ENCODE measurements around the gene AVL9. TPM values are rescaled to one million over a fixed set of nuclear protein-coding genes. Genes with fewer than 3 reads are reported as not detected.

AVL9 gene
- polyA plus RNA-seq, 1 experiment = 17.4 TPM

- no peak overlapping the region for H3K4me3 ChIP-seq (ENCODE audit: low read depth, low read length)
- peak; percentile 24 for DNase-seq (ENCODE audit: low read depth, low spot score)
- H3K27me3 ChIP-seq (ENCODE audit: control insufficient read depth, insufficient read depth, low read length) = no peaks in the 10 kb centered on the region
- ChIA-PET CTCF (interaction anchor here (0.6 to 1.2 kb wide), 3 partner anchors 11 to 73 kb away, joined by 3 to 4 read pairs (median 3); no protein-coding TSS in a partner anchor), POLR2A (no interaction called here)
- H3K9me3 ChIP-seq (ENCODE audit: control insufficient read depth, insufficient read depth, low read length) = no peaks in the 10 kb centered on the region
- no peak for TF ChIP-seq CTCF (IDR thresholded peaks at IDR 0.05; ENCODE audit: low read depth, low read length)
- H3K27ac ChIP-seq (ENCODE audit: low read depth, low read length) = no peak overlapping the region
Measured at GRCh38 chr7:32564542-32564941, 69.3 kb downstream of the AVL9 start.

- no peak for DNase-seq (ENCODE audit: low read depth, low spot score)
- POLR2A ChIA-PET = interaction anchor here (0.6 kb wide), 1 partner anchor 74 kb away, joined by 3 read pairs; no protein-coding TSS in a partner anchor
- H3K9me3 ChIP-seq (ENCODE audit: control insufficient read depth, insufficient read depth, low read length) = no peaks in the 10 kb centered on the region
- CTCF ChIA-PET = no interaction called here
- TF ChIP-seq CTCF (IDR thresholded peaks at IDR 0.05; ENCODE audit: low read depth, low read length) = no peak
- no peak overlapping the region for H3K4me3 ChIP-seq (ENCODE audit: low read depth, low read length)
- no peak overlapping the region for H3K27ac ChIP-seq (ENCODE audit: low read depth, low read length)
- H3K27me3 ChIP-seq (ENCODE audit: control insufficient read depth, insufficient read depth, low read length) = no peaks in the 10 kb centered on the region
Measured at GRCh38 chr7:32569388-32570289, 74.3 kb downstream of the AVL9 start.

- CTCF ChIA-PET = no interaction called here
- Histone ChIP-seq H3K9me3 (ENCODE audit: control insufficient read depth, insufficient read depth, low read length) (no peaks in the 10 kb centered on the region), H3K27ac (ENCODE audit: low read depth, low read length) (no peak overlapping the region), H3K27me3 (ENCODE audit: control insufficient read depth, insufficient read depth, low read length) (no peaks in the 10 kb centered on the region), H3K4me3 (ENCODE audit: low read depth, low read length) (no peak overlapping the region)
- POLR2A ChIA-PET = interaction anchor here (0.6 kb wide), 1 partner anchor 975 kb away, joined by 4 read pairs; no protein-coding TSS in a partner anchor
- no peak for TF ChIP-seq CTCF (IDR thresholded peaks at IDR 0.05; ENCODE audit: low read depth, low read length)
- no peak for DNase-seq (ENCODE audit: low read depth, low spot score)
Measured at GRCh38 chr7:32573110-32573687, 77.9 kb downstream of the AVL9 start.

GRCh38 chr7:32574626-32575025, 79.3 kb downstream of the AVL9 start:
- Histone ChIP-seq H3K4me3 (ENCODE audit: low read depth, low read length) (no peak overlapping the region), H3K27ac (ENCODE audit: low read depth, low read length) (no peak overlapping the region), H3K27me3 (ENCODE audit: control insufficient read depth, insufficient read depth, low read length) (no peaks in the 10 kb centered on the region), H3K9me3 (ENCODE audit: control insufficient read depth, insufficient read depth, low read length) (no peaks in the 10 kb centered on the region)
- DNase-seq (ENCODE audit: low read depth, low spot score) = no peak
- CTCF ChIA-PET = no interaction called here
- no peak for TF ChIP-seq CTCF (IDR thresholded peaks at IDR 0.05; ENCODE audit: low read depth, low read length)
- POLR2A ChIA-PET = no interaction called here

GRCh38 chr7:32577421-32577820, 82.1 kb downstream of the AVL9 start:
- ChIA-PET CTCF (no interaction called here), POLR2A (interaction anchor here (0.5 to 0.6 kb wide), 2 partner anchors 9 to 40 kb away, joined by 3 to 8 read pairs; no protein-coding TSS in a partner anchor)
- no peak overlapping the region for H3K27ac ChIP-seq (ENCODE audit: low read depth, low read length)

More at GRCh38 chr7:32577421-32577820, 82.1 kb downstream of the AVL9 start:
- H3K27me3 ChIP-seq (ENCODE audit: control insufficient read depth, insufficient read depth, low read length) = no peaks in the 10 kb centered on the region
- no peak overlapping the region for H3K4me3 ChIP-seq (ENCODE audit: low read depth, low read length)
- no peaks in the 10 kb centered on the region for H3K9me3 ChIP-seq (ENCODE audit: control insufficient read depth, insufficient read depth, low read length)
- DNase-seq (ENCODE audit: low read depth, low spot score) = no peak
- no peak for TF ChIP-seq CTCF (IDR thresholded peaks at IDR 0.05; ENCODE audit: low read depth, low read length)
